Sigmoid colon (tissue), 7 donors: ENCODE results near the gene IKZF1. TPM values are rescaled to one million over a fixed set of nuclear protein-coding genes. Genes with fewer than 3 reads are reported as not detected.

Experiments
- DNase-seq: peaks from one replicate; pipeline ENCODE4 v3.0.0-alpha.2; 2019
- H3K27ac ChIP-seq, 4 donors: fragments of 200-600 bp; sonication (generic); one replicate each; pipeline ENCODE4 v1.5.1; 2016 to 2019; ENCODE audit warnings: mild to moderate bottlenecking in 1 of 4
- H3K27me3 ChIP-seq, 3 donors: fragments of 200-600 bp; sonication (generic); one replicate each; pipeline ENCODE4 v1.5.1; 2019; ENCODE audit warnings: mild to moderate bottlenecking in 1 of 3
- H3K36me3 ChIP-seq, 4 donors: fragments of 200-600 bp; sonication (generic); one replicate each; pipeline ENCODE4 v1.5.1; 2016 to 2019
- H3K4me1 ChIP-seq, 4 donors: fragments of 200-600 bp; sonication (generic); one replicate each; pipeline ENCODE4 v1.5.1; 2017 to 2019
- H3K4me3 ChIP-seq, 4 donors: fragments of 200-600 bp; sonication (generic); one replicate each; pipeline ENCODE4 v1.5.1; 2017 to 2019; ENCODE audit warnings: mild to moderate bottlenecking in 2 of 4, moderate library complexity in 1 of 4
- H3K9me3 ChIP-seq, 4 donors: fragments of 200-600 bp in 3 of 4; sonication (generic) in 3 of 4; one replicate each; pipeline versions ENCODE4 v1.5.1 to v1.6.1; 2013 to 2019
- CTCF ChIP-seq, 4 experiments: fragments of 450-650 bp in 3 of 4; fragments of 200-600 bp in 1 of 4; IDR thresholded peaks; one replicate each; pipeline ENCODE4 v1.5.1; 2016 to 2019; ENCODE audit warnings: antibody characterized with exemption in 4 of 4, mild to moderate bottlenecking in 3 of 4, moderate library complexity in 2 of 4
- EP300 ChIP-seq, 4 donors: sonication (generic); formaldehyde crosslinking; IDR thresholded peaks; one replicate each; pipeline ENCODE4 v1.6.1; 2017; ENCODE audit warnings: antibody characterized with exemption in 4 of 4
- POLR2A ChIP-seq, 2 donors: fragments of 450-650 bp; IDR thresholded peaks; one replicate each; pipeline ENCODE4 v1.6.1; 2016; ENCODE audit warnings: antibody characterized with exemption in 2 of 2, mild to moderate bottlenecking in 2 of 2, moderate library complexity in 2 of 2
- POLR2AphosphoS5 ChIP-seq, 4 donors: sonication (generic); formaldehyde crosslinking; IDR thresholded peaks; one replicate each; pipeline ENCODE4 v1.6.1; 2017; ENCODE audit warnings: antibody characterized with exemption in 4 of 4
- WGBS, 2 donors: extraction: QIAGEN DNeasy Blood & Tissue Kit; methylation state at CpG; one replicate each; pipeline ENCODE4 v1.1.7; 2013; 5-methylcytosine and 5-hydroxymethylcytosine counted together
- intact Hi-C: fragments of 100-400 bp; cut with DNase I; formaldehyde crosslinking; loops from one replicate; pipeline ENCODE4 v1.15.1; 2023
- polyA plus RNA-seq, 3 donors: library from polyadenylated mRNA; stranded (reverse); fragments of 200-250 nt; gene quantifications; one replicate each; pipeline ENCODE4 v1.2.3, GENCODE V29; 2013
- total RNA-seq, 4 donors: library from RNA; depleted of rRNA; stranded (reverse); fragments of >200 nt; gene quantifications; one replicate each; pipeline ENCODE4 v1.1.0, GENCODE V29; 2016
- donor health status: healthy with polysubstance abuse.
- donor health status: Bipolar disorder and iron deficiency.
- donor health status: healthy.

The IKZF1 gene
- total and polyA plus RNA-seq, 7 donors = 1.8 to 29.9 (median 6.4) TPM

DNA sequence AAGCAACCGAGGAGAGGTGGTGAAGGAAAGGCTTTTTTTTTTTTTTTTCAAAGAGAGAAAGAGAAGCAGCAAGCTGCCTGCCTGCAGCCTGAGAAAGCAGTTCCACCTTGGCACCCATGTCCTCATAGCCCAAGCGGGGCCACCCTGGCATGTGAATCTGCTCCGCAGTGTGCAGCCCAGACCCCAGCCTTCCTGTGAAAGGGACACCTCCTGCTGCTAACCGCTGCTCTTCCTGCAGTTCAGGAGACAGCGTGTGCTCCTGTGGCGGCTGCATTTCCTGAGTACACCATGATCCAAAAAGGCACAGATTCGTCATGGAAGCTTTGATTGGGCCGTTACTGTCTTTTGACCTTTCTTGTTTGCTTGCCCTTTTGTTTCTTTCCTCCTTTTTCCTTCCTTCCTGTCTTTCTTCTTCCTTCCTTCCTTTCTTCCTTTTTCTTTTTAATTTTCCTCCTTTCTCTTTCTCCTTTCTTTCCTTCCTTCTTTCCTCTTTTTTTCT, 38.1 kb downstream of the IKZF1 start:
- H3K4me1 ChIP-seq = no peaks in the 10 kb centered on the region
- TF ChIP-seq EP300 (IDR thresholded peaks at IDR 0.05) (peak in 1 of 4 donors; percentile 22), CTCF (IDR thresholded peaks at IDR 0.05) (no peak)
- no peaks in the 10 kb centered on the region for H3K27me3 ChIP-seq
- H3K9me3 ChIP-seq = no peaks in the 10 kb centered on the region
- intact Hi-C loops = no loop called here
- H3K36me3 ChIP-seq = no peaks in the 10 kb centered on the region
- peak; percentile 55 for DNase-seq
- no peak overlapping the region for H3K4me3 ChIP-seq
- no peak overlapping the region for H3K27ac ChIP-seq
- WGBS, 2 donors = 15 to 21% methylated on average over 8 of the region's 8 CpGs

DNA sequence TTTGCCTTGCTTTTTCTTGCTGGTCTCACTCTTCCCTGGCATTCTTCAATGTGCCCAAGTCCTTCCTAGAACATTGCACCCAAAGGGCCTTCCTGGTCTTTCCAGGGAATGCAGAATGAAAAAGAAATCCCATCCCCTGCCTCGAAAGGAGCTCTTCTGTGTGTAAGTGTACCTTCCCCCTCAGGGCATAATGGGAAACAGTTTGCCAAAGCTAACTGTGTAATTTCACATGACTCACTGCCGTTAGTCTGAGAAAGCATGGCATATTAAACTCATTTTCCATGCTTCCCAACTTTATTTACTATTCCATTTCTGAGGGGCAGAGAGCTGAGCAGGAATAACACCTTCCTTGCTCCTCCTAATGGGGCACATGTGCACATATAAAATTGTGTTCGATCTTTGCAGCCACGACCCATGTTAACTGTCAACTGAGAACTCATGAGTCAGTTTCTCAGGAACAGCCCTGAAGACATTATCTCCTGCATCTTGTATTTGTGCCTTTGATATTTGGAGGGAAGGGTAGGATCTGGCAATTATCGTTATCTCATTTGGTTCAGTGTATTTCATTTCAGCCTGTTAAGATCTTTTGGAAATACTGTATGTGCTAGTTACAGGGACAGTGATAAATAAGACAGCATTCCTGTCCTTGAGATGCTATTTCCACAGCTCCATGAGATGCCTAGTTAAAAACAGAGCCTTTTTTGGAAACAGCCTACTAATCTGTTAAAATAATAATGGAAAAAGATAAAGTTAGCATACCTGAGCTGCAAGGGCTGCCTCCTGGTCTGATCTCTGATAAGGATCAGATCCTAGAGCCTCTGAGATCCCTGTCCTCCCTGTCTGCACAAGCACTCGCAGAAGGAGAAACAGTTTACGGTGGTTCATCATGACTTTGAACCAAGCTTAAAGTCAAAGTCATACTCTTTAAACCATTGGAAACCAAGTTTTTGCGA, 42.3 kb downstream of the IKZF1 start:
- intact Hi-C loops = no loop called here
- Histone ChIP-seq H3K27ac (no peak overlapping the region), H3K9me3 (no peaks in the 10 kb centered on the region), H3K36me3 (no peaks in the 10 kb centered on the region), H3K27me3 (no peaks in the 10 kb centered on the region), H3K4me1 (no peaks in the 10 kb centered on the region), H3K4me3 (no peak overlapping the region)
- TF ChIP-seq POLR2A (IDR thresholded peaks at IDR 0.05) (no peak), CTCF (IDR thresholded peaks at IDR 0.05) (no peak), POLR2AphosphoS5 (IDR thresholded peaks at IDR 0.05) (no peak), EP300 (IDR thresholded peaks at IDR 0.05) (no peak)
- WGBS, 2 donors = 74 to 76% methylated on average over 8 of the region's 8 CpGs
- DNase-seq = no peak

DNA sequence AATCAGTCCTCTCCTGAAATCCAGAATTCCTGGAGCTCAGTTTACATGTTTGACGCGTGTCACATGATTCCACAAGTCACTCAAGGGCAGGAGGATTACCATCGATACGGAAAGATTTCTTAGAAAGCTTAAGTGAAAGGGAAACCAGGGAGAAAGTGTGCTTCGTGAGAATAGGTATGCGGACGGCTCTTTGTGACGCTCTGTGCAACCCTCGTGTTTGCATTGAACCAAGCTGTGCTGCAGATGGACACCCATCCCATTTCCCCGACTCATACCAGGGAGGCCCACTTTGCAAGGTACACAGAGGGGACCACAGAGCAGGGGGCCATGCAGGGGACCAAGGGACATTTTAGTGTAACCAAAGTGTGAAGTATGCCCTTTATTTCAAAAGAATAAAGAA, 43.2 kb downstream of the IKZF1 start:
- H3K27me3 ChIP-seq = no peaks in the 10 kb centered on the region
- no peaks in the 10 kb centered on the region for H3K4me1 ChIP-seq
- intact Hi-C loops = no loop called here
- no peak for DNase-seq
- H3K27ac ChIP-seq = no peak overlapping the region
- H3K36me3 ChIP-seq = no peaks in the 10 kb centered on the region
- H3K4me3 ChIP-seq = no peak overlapping the region
- WGBS, 2 donors = 84 to 91% methylated on average over 10 of the region's 10 CpGs
- no peaks in the 10 kb centered on the region for H3K9me3 ChIP-seq
- TF ChIP-seq CTCF (IDR thresholded peaks at IDR 0.05) = no peak
- TF ChIP-seq POLR2A (IDR thresholded peaks at IDR 0.05) = no peak
- no peak for TF ChIP-seq POLR2AphosphoS5 (IDR thresholded peaks at IDR 0.05)

GRCh38 chr7:50348469-50349162, 44.1 kb downstream of the IKZF1 start:
- TF ChIP-seq POLR2A (IDR thresholded peaks at IDR 0.05) (no peak), EP300 (IDR thresholded peaks at IDR 0.05) (no peak), CTCF (IDR thresholded peaks at IDR 0.05) (no peak), POLR2AphosphoS5 (IDR thresholded peaks at IDR 0.05) (no peak)
- intact Hi-C loops = no loop called here
- no peaks in the 10 kb centered on the region for H3K4me1 ChIP-seq
- no peaks in the 10 kb centered on the region for H3K27me3 ChIP-seq
- no peak for DNase-seq
- H3K4me3 ChIP-seq = no peak overlapping the region
- WGBS, 2 donors = 85 to 86% methylated on average over 8 of the region's 8 CpGs
- no peaks in the 10 kb centered on the region for H3K9me3 ChIP-seq
- no peak overlapping the region for H3K27ac ChIP-seq
- no peaks in the 10 kb centered on the region for H3K36me3 ChIP-seq
